Rectal smooth muscle tissue (tissue), 1 donor: Measurements from ENCODE around the gene RNPEPL1.

ENCODE experiments used
- H3K27ac ChIP-seq: one replicate; pipeline ENCODE4 v1.7.0; 2013; ENCODE audit warnings: low read depth, low read length, inconsistent platforms
- H3K27me3 ChIP-seq: one replicate; pipeline ENCODE4 v1.7.0; 2013; ENCODE audit warnings: low read length; ENCODE audit not compliant: control insufficient read depth, insufficient read depth
- H3K36me3 ChIP-seq: one replicate; pipeline ENCODE4 v1.7.0; 2013; ENCODE audit warnings: low read length; ENCODE audit not compliant: control insufficient read depth, insufficient read depth
- H3K4me1 ChIP-seq: one replicate; pipeline ENCODE4 v1.7.0; 2013; ENCODE audit warnings: low read length; ENCODE audit not compliant: control insufficient read depth, insufficient read depth
- H3K4me3 ChIP-seq: one replicate; pipeline ENCODE4 v1.7.0; 2013; ENCODE audit warnings: low read length
- H3K9ac ChIP-seq: one replicate; pipeline ENCODE4 v1.7.0; 2013; ENCODE audit warnings: low read length

Gene RNPEPL1

GRCh38 chr2:240571314-240571973 is 3.2 kb downstream of the RNPEPL1 start:
- Histone ChIP-seq H3K9ac (no peak overlapping the region), H3K27ac (no peak overlapping the region), H3K36me3 (peaks cover 13% of the 10 kb centered on the region), H3K27me3 (no peaks in the 10 kb centered on the region), H3K4me1 (peaks cover 21% of the 10 kb centered on the region), H3K4me3 (no peak overlapping the region)

- Histone ChIP-seq H3K27ac (no peak overlapping the region), H3K36me3 (peaks cover 16% of the 10 kb centered on the region), H3K4me3 (no peak overlapping the region), H3K4me1 (peaks cover 13% of the 10 kb centered on the region), H3K9ac (no peak overlapping the region), H3K27me3 (no peaks in the 10 kb centered on the region)
These were observed 4.1 kb downstream of the RNPEPL1 start for GRCh38 chr2:240572141-240573031.

GRCh38 chr2:240573071-240573515 is 4.8 kb downstream of the RNPEPL1 start:
- Histone ChIP-seq H3K27ac (no peak overlapping the region), H3K27me3 (no peaks in the 10 kb centered on the region), H3K4me3 (no peak overlapping the region), H3K4me1 (peaks cover 10% of the 10 kb centered on the region), H3K36me3 (peaks cover 17% of the 10 kb centered on the region), H3K9ac (no peak overlapping the region)

GRCh38 chr2:240573516-240574385 is 5.5 kb downstream of the RNPEPL1 start:
- Histone ChIP-seq H3K4me1 (peaks cover 10% of the 10 kb centered on the region), H3K9ac (no peak overlapping the region), H3K4me3 (no peak overlapping the region), H3K36me3 (peaks cover 17% of the 10 kb centered on the region), H3K27ac (no peak overlapping the region), H3K27me3 (no peaks in the 10 kb centered on the region)

DNA sequence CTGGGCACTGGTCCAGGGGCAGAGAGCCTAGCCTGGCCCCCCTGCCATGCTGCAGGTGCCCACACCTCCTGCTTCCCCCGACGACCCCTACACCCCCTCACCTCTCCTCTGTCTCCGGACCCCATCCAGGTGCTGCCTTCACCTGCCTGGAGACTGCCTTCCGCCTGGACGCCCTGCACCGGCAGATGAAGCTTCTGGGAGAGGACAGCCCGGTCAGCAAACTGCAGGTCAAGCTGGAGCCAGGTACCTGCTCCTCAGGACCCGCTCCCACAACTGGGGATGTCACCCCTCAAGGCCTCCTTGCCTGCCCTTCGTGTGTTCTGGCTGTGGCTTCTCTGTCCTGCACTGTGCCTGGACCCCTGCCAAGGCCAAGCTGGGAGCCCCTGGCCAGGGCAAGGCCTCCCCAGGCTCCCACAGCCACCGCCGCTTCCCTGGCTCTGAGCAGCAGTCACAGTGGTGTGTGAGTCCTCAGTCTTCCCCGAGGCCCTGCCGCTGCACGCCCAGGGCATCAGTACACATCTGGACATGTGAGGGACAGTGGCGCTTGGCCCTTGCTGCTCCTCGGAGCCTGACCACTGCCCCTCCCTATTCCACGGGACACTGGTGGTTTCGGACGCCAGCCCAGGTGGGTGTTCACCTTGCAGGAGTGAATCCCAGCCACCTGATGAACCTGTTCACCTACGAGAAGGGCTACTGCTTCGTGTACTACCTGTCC is 6.3 kb downstream of the RNPEPL1 start:
- Histone ChIP-seq H3K4me3 (no peak overlapping the region), H3K9ac (no peak overlapping the region), H3K4me1 (peaks cover 5% of the 10 kb centered on the region), H3K27me3 (no peaks in the 10 kb centered on the region), H3K27ac (no peak overlapping the region), H3K36me3 (peaks cover 17% of the 10 kb centered on the region)

- H3K36me3 ChIP-seq = peaks cover 17% of the 10 kb centered on the region
- H3K27me3 ChIP-seq = no peaks in the 10 kb centered on the region
- no peaks in the 10 kb centered on the region for H3K4me1 ChIP-seq
- H3K4me3 ChIP-seq = no peak overlapping the region
- H3K27ac ChIP-seq = no peak overlapping the region
- H3K9ac ChIP-seq = no peak overlapping the region
These were observed 7.0 kb downstream of the RNPEPL1 start for GRCh38 chr2:240575101-240575965.

DNA sequence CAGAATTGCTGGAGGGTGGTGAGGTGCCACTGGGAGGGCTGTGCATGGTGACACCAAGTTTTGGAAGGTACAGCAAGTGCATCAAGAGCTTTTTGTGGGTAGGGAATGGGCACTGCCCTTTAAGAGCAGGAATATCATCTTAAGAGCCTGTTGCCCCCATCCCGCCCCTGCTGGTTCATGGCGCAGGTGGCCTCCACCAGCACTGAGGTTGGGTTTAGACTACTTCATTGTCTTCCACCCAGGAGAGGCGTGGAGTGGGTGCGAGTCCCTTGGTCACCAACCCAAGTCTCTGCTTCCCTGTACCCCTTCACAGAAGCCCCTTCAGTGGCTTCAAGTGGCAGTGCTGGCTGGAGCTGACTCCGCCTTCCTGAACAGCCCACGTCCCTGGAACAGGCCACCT is 7.8 kb downstream of the RNPEPL1 start:
- Histone ChIP-seq H3K4me3 (no peak overlapping the region), H3K27me3 (no peaks in the 10 kb centered on the region), H3K9ac (no peak overlapping the region), H3K27ac (no peak overlapping the region), H3K4me1 (no peaks in the 10 kb centered on the region), H3K36me3 (peaks cover 17% of the 10 kb centered on the region)

GRCh38 chr2:240576436-240577205 is 8.3 kb downstream of the RNPEPL1 start:
- H3K4me1 ChIP-seq = no peaks in the 10 kb centered on the region
- H3K27ac ChIP-seq = no peak overlapping the region
- H3K27me3 ChIP-seq = no peaks in the 10 kb centered on the region
- H3K9ac ChIP-seq = no peak overlapping the region
- H3K36me3 ChIP-seq = peaks cover 17% of the 10 kb centered on the region
- H3K4me3 ChIP-seq = no peak overlapping the region

DNA sequence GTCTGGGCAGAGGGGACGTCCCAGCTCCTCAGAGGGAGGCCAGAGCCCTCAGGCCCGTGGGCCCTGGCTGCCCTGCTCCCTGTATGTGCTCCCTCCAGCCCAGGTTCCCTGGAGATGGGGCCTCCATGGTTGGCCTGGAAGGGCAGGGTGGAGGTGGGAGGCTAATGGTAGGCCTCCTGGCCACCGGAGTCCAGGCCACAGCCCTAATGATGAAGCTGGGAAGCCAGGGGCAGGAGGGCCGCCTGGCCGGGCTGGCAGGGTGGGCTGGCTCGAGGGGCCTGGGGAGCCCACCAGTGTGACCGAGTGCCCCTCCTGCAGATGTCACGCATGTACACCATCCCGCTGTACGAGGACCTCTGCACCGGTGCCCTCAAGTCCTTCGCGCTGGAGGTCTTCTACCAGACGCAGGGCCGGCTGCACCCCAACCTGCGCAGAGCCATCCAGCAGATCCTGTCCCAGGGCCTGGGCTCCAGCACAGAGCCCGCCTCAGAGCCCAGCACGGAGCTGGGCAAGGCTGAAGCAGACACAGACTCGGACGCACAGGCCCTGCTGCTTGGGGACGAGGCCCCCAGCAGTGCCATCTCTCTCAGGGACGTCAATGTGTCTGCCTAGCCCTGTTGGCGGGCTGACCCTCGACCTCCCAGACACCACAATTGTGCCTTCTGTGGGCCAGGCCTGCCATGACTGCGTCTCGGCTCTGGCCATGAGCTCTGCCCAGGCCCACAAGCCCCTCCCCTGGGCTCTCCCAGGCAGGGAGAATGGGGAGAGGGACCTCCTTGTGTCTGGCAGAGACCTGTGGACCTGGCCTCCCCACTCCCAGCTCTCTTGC is 9.2 kb downstream of the RNPEPL1 start:
- Histone ChIP-seq H3K36me3 (peaks cover 17% of the 10 kb centered on the region), H3K9ac (no peak overlapping the region), H3K27me3 (no peaks in the 10 kb centered on the region), H3K4me1 (no peaks in the 10 kb centered on the region), H3K4me3 (no peak overlapping the region), H3K27ac (no peak overlapping the region)

DNA sequence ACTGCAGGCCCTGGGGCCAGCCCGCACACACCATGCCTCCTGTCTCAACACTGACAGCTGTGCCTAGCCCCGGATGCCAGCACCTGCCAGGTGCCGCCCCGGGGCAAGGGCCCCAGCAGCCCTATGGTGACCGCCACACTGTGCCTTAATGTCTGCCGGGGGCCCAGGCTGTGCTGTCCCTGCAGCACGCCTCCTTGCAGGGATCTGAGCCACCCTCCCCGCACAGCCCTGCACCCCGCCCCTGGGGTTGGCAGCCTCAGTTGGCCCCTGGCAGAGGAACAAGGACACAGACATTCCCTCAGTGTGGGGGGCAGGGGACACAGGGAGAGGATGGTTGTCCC is 9.8 kb downstream of the RNPEPL1 start:
- Histone ChIP-seq H3K27ac (no peak overlapping the region), H3K36me3 (peaks cover 17% of the 10 kb centered on the region), H3K4me3 (no peak overlapping the region)

More for the DNA sequence above, 9.8 kb downstream of the RNPEPL1 start:
- no peaks in the 10 kb centered on the region for H3K4me1 ChIP-seq
- H3K9ac ChIP-seq = no peak overlapping the region
- H3K27me3 ChIP-seq = no peaks in the 10 kb centered on the region
